NCI-H524 treated with DMSO at 0.1 percent for 48 hours (cell line): ENCODE data around the gene PLK3.
"Not testable (repeated sequence)": the region's sequence is repeated elsewhere in the genome, so short reads cannot be mapped to it uniquely, and the experiment has no call there.

Experiments used
- DNase-seq: peaks from one replicate; lab custom pipeline; 2025; lab: John Stamatoyannopoulos, UW

Gene PLK3

GRCh38 chr1:44828003-44828651, 27.9 kb downstream of the PLK3 start:
- no peak for DNase-seq

GRCh38 chr1:44828841-44829440, 28.8 kb downstream of the PLK3 start:
- no peak for DNase-seq

DNA sequence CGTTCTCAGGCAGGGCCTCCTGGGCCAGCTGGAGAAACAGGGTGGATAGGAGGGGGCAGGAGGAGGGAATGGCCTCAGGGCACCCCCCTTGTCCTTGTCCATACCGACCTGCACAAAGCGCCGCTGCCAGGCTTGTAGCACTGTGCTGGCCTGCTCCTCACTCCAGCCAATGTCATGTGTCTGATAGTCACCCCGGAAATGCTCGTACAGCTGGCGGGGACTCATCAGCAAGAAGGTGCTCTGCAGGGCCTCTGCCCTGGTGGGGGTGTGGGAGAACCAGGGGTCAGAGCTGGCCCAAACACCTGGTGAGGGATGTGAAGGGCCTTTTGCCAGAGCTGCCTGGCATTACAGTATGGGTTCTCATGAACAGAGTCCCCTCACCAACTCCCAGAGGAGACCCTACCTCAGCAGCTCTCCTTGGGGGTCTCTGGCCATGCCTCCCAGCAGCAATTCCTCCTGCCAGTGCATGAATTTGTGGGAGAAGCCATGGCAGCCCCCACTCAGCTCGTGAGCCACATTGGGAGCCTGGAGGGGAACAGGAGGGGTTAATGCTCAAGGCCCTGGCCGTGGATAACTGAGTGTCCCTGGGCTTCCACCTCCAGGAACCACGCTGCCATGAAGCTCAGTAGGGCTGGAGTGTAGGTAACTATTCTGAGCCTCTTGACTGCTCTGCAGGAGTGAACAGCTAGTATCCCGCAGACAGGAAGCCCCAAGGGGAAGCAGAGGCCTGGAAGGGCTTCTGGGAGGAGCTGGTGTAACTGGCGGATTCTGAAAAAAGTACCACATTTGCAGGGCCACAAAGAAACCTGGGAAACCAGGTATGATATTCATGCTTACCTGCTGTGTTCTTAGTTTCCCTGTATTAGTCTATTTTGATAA, 29.6 kb downstream of the PLK3 start:
- DNase-seq, result no peak

GRCh38 chr1:44830900-44831304, 30.7 kb downstream of the PLK3 start:
- DNase-seq, result no peak

- no peak for DNase-seq
Measured at GRCh38 chr1:44831516-44831915, 31.3 kb downstream of the PLK3 start.

DNA sequence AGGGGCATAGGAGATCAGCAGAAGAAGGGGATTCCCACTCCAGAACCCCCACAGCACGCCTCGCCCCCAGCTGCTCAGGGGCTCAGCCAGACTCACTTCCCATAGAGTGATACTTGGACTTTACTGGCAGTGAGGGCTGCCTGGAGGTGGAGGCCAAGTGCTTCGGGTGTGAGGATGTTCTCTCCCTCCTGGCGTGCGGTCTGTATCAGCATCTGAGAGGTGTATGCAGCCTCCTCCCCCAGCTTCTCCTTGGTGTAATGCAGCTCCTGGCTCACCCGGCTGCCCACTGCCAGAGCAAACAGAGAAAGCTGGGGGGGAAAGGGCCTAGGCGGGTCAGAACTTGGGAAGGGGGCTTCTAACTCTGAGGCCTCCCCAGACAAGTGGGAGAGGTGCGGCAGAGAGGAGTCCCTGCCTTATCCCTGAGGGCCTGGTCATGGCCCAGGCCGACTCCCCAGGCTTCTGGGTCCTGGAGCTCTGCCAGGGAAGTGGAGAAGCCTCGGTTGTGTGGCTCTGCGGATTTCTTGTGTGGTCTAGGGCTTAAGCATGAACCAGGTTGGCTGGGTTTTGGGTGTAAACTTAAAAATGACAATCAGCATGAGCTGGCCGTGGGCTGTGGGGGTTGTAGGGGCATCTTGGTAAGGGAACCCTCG, 32.0 kb downstream of the PLK3 start:
- no peak for DNase-seq

GRCh38 chr1:44834328-44834727, 34.2 kb downstream of the PLK3 start:
- DNase-seq, result no peak

- peak; percentile 30 for DNase-seq
Measured at GRCh38 chr1:44835738-44836675, 35.8 kb downstream of the PLK3 start.

DNA sequence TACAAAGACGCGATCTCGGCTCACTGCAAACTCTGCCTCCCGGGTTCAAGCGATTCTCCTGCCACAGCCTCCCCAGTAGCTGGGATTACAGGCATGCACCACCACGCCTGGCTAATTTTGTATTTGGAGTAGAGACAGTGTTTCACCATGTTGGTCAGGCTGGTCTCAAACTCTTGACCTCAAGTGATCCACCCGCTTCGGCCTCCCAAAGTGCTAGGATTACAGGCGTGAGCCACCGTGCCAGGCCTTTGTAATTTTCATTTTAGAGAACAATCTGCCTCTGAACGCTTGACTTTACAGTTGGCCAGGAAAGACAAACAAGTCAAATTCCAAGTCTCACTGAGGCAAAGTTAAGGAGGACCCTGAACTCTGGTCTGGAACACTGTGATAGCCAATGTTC, 38.1 kb downstream of the PLK3 start:
- not testable (repeated sequence) for DNase-seq

DNA sequence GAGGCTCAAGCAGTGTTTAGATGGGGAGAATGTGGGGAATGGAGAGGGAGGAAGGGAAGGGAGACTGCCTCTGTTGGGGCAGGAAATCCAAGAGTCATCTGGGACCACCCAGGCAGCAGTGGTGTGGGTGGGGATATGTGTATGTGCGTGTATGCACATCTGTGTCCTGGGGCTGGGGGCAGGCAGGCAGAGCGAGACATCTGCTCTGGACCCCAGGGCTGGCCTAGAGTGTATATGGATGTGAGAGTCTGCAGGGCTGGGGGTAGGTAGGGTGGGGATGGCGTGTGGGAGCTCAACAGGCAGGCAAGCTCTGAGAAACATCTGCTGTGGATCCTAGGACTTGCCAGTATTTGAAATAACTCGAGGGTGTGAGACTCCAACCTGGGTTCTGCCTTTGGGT, 39.4 kb downstream of the PLK3 start:
- no peak for DNase-seq

DNA sequence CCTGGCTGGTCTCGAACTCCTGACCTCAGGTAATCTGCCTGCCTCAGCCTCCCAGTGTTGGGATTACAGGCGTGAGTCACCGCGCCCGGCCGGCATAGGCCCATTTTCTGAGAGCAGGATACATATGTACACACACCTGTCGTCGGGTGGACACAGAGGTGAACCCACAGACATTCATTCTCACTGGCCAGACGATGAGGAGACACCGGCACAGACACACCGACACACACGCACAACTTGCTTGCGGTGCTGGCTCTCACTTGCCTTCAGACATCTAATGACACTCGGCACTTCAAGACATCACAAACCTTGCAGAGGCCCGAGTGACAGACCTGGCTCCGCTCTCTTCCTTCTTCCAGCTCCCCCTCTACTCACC, 42.3 kb downstream of the PLK3 start:
- DNase-seq, result no peak

- peak; percentile 25 for DNase-seq
Measured at GRCh38 chr1:44842862-44843655, 42.9 kb downstream of the PLK3 start, which contains the start of gene PTCH2. Gene PTCH2 (minus strand): TSS chr1:44843253. CDS start chr1:44842932, 321 bp downstream.

- DNase-seq, result no peak
Measured at GRCh38 chr1:44846985-44847384, 46.8 kb downstream of the PLK3 start.

DNA sequence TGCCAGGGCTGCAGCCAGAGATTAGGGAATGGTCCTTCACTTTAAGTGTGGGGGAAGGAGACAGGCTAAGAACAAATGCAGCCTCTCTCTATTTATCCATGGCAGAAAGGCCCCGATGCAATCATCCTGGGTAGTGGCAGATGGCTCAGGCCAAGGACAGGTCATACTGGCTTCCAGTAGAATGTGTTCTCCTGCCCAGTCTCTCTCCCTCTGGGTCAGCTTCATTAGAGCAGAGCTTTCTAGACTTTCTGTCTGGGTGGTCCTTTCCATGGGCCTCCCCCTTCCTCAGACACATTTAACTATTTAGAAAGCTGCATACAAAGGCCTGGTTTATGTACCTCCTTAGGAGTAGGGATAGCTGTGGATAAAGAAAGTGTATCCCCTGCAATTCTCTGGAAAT, 47.7 kb downstream of the PLK3 start:
- DNase-seq, result no peak

DNA sequence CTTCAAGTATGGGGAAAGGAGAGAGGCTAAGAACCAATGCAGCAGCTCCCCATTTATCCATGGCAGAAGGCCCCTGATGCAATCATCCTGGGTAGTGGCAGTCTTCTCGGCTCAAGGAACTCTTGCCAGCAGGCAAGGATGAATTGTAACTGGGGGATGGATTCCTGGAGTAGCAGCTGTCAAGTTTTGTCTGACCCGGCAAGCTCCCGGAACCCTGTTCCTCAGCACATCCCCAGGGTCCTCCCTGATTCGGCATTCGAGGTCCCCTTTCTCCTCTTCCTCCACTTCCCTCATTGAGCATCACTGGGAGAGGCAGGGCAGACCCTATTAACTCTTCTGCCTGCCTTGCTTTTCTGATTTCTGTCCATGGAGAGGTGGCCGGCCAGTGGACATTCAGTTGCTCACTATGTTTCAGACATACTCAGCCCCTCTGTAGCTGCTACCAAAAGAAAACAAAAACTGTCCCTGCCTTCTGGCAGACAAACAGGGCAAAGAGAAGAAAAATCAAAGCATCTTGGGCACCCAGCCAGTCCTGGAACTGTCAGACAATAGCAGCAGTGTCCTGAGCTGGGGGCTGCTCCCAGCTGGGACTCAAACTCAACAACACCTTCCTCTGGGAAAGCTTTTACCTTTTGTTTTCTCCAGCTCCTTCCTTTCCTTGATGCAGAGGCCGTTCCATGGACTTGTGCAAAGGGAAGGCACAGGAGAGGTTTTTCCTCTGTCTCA, 48.4 kb downstream of the PLK3 start:
- DNase-seq, result no peak

DNA sequence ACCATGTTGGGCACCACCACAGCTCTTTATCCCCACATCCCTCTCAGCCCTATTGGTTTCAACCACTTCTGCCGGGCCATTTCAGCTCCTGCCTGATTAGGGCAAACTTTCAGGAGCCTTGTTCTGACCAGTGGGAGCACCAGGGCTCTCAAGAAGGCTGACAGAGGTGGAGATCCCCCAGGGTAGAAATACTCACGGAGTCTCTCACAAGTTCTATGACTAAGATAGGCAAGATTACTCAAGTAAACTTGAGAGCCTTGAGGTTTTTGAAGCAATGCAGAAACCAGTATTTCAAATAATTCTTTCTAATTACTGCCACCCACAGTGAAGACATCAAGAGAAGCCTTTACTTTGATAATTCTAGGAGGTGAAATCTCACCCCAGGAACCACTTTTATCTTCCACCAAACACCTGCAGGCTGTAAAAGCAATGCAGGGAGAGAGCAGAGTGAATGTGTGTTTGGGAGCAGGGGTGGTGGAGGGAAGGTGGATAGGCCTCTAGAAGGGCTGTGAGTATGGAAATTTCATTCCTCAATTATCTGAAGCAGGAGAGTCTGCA, 49.5 kb downstream of the PLK3 start:
- DNase-seq, result no peak

GRCh38 chr1:44851308-44851707, 51.1 kb downstream of the PLK3 start:
- DNase-seq, result no peak

GRCh38 chr1:44853201-44853600, 53.0 kb downstream of the PLK3 start:
- no peak for DNase-seq

GRCh38 chr1:44854970-44855369, 54.8 kb downstream of the PLK3 start:
- no peak for DNase-seq
